ENCODE results near the gene ITSN1.
"Not testable (repeated sequence)": the region's sequence is repeated elsewhere in the genome, so short reads cannot be mapped to it uniquely, and the experiment has no call there.

ITSN1 gene

DNA sequence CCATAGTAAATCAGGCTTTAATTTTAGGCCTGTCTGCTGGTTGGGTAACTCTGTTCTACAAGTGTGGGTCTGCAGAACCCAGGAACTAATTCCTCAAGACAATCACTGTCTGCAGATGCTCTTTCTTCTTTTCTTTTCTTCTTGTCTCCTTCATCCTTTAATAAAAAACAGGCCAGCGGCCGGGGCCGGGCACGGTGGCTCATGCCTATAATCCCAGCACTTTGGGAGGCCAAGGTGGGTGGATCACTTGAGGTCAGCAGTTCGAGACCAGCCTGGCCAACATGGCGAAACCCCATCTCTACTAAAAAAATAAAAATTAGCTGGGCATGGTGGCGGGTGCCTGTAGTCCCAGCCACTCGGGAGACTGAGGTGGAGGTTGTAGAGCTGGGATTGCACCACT lies 220.9 kb downstream of the ITSN1 start:
- not testable (repeated sequence) for DNase-seq (ENCODE audit: low spot score)

DNA sequence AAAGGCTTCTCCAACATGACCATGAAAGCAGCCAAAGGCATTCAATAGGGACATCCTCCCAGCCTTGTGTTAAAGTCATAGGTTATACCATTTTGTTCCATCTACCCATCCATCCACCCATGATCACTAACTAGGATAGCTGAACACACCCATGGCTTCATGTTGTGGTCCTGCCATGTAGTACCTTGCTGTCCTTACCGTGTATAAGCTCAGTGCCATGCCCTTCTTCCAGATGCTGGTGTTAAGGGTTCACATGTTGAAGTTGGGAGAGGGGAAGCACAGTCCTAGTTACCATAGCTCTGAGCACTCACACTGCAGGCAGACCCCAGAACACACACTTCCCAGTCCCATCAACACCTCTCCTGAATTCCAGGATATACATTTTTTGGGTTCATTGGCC lies 221.8 kb downstream of the ITSN1 start:
- no peak for DNase-seq (ENCODE audit: low spot score)

DNA sequence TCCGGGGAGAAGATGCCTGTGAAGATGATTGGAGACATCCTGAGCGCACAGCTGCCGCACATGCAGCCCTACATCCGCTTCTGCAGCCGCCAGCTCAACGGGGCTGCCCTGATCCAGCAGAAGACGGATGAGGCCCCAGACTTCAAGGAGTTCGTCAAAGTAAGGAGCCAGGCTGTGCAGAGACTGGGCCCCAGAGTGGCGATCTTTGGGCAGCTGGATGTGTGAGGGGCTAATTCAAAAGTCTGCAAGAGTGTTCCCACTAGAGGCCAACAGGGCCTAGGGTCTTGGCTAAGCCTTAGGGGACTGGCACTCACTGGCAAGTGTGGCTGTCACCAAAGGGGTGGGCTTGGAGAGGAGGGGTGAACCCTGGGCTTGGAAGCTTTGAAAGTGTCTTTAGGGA lies 222.9 kb downstream of the ITSN1 start:
- no peak for DNase-seq (ENCODE audit: low spot score)

DNA sequence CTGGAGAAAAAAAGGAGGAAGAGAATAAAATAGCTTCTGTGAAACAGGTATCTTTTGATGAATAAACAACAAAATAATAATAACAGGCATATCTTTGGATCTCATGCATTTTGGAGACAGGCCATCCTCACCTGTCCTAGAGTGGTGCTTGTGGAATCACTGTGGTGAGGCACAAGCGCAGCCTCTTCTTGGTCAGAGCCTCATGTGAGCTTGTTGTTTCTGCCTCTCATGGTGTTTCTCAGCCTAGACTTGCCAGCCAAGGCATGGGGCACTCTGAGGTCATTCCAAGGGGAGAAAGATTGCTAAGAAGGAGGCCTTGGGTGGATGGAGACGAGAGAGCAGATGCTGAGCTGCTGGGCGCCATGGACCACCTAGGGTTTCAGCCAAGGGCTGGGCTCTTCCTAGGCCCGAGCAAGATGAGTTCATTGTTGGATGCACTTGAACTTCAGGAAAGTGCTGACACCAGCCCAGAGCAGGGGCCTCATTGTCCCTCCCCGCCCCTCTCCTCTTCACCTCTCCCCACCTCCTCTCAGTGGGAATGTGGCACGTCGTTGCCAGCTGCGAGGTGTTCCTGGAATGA lies 223.8 kb downstream of the ITSN1 start:
- no peak for DNase-seq (ENCODE audit: low spot score)

DNA sequence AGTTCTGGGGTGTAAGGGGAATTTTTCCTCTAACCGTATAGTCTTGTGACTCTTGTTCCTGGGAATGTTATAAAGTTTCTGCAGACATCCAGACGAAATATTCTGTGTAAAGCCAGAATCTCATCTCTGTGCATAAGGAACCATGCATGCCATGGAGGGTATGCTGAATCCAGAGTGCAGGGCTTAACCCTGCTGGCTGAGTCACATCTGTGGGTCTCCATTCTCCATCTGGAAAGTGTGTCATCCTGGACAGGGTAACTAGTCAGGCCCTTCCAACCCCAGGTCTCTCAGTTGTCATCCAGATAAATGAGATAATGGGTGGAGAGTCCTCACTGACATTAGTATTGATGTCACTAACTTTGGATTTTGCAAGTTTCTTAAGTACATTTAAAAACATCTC lies 224.5 kb downstream of the ITSN1 start:
- DNase-seq (ENCODE audit: low spot score): no peak

DNA sequence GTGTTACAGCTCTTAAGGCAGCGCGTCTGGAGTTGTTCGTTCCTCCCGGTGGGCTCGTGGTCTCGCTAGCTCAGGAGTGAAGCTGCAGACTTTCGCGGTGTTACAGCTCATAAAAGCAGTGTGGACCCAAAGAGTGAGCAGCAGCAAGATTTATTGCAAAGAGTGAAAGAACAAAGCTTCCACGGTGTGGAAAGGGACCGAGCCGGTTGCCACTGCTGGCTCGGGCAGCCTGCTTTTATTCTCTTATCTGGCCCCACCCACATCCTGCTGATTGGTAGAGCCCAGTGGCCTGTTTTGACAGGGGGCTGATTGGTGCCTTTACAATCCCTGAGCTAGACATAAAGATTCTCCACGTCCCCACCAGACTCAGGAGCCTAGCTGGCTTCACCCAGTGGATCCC lies 225.6 kb downstream of the ITSN1 start:
- DNase-seq (ENCODE audit: low spot score): not testable (repeated sequence)

DNA sequence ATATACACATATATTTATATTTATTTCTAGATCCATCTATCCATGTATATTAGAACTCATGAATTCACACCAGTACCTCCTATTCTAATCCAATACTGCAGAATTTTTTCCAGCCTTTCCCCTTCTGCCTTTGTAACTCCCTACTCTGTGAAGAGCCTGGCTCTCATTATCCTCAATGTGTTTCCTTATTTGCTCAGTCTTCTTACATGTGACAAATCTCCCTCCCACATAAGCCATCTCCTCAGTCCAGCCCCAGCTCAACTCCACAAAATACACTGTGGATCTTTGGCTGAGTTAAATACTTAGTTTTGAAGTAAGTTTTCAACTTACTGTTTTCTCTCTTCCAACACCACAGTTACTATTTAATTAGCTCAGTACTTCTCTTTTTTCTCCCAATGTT lies 227.6 kb downstream of the ITSN1 start:
- no peak for DNase-seq (ENCODE audit: low spot score)

DNA sequence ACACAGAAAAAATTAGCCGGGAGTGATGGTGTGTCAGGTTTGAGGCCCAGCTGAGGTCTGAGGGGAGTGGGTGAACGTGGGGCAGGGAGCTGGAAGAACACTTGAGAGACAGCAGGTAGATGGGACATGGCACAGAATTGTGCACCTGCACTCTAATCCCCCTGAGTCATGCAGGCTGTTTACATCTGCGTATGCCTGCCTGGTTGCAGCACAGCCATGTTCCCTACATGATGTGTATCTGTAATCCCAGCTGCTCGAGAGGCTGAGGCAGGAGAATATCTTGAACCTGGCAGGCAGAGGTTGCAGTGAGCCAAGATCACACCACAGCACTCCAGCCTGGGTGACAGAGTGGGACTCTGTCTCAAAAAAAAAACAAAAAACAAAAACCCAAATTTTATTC lies 228.5 kb downstream of the ITSN1 start:
- DNase-seq (ENCODE audit: low spot score): no peak

DNA sequence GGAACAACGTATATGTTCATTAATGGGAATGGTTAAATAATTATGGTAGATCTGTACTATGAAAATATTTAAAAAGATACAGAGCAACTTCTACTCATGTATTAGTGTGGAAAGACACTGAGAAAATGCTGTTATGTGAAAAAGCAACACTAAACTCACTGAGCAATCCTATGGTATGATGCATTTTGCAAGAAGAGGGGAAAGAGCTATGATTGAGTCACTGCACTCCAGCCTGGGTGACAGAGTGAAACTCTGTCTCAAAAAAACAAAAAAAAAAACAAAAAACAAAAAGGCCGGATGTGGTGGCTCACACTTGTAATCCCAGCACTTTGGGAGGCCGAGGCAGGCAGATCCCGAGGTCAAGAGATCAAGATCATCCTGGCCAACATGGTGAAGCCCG lies 228.9 kb downstream of the ITSN1 start:
- DNase-seq (ENCODE audit: low spot score): no peak

DNA sequence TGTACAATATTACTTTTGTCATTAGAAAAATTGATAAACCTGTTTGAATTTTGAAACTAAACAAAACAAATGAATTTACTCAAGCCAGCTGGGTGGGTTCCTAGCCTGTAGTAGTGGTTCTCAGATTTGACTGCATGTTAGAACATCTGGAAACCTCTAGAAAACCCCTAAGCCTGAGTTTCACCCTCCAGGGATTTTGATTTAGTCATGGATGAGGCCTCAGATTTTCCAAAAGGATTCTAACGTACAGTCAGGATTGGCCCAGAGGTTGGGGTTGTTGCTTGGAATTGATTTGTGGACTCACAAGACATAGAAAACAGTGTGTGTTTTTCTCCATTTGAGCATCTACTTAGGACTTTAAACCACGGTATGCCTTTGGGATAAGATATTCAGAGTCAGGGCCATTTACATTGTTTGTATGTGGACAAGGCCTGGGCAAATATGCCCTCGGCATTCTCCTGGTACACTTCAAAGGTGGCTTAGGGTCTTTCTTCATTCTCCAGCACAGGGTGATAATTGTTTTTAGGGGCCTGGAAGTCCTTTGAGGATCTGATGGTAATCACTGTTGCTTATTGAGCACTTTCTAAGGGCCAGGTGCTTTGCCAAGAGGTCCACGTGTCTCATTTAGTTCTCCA lies 230.7 kb downstream of the ITSN1 start:
- DNase-seq (ENCODE audit: low spot score): no peak

DNA sequence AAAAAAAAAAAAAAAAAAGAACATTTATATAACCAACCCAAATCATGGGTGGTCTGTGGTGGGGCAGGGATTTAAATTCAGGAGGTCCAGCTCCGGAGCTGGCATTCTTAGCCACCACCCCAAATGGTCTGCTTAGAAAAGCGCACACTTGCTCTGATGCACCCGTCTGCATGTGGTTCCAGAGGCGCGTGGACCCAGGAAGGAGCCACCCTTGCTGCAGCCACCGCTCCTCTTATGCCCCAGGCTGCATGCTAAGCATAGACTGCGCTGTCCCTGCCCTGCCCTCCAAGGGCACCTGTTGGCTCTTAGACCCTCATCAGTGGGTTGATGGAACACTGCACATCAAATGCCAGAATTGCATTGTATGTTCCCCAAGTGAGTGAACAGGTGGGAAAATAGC lies 231.9 kb downstream of the ITSN1 start:
- no peak for DNase-seq (ENCODE audit: low spot score)

DNA sequence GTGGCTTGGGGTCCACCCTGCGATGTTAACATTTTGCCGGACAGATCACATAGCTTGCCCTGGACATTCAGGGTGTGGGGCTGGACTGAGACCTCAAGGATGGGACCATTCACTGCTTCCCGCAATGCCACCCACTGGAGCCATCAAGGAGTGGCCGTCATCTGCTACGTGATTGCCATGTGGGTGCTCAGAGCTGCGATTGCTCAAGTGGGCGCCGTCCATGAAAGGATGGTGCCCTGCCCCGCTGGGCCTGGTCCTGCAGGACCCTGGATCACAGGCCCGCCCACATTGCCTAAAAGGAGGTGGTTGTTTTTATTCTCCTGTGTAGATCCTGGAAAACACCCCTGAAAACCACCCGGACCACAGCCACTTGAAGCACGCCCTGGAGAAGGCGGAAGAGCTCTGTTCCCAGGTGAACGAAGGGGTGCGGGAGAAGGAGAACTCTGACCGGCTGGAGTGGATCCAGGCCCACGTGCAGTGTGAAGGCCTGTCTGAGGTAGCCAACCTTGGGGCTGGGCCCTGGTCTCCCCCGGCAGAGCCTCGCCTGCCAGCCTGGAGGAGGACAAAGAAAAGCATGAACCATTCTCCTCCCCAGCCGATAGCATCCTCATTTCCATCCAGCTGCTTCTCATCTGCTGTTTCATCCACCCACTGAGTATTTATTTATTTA lies 232.9 kb downstream of the ITSN1 start:
- DNase-seq (ENCODE audit: low spot score): no peak

DNA sequence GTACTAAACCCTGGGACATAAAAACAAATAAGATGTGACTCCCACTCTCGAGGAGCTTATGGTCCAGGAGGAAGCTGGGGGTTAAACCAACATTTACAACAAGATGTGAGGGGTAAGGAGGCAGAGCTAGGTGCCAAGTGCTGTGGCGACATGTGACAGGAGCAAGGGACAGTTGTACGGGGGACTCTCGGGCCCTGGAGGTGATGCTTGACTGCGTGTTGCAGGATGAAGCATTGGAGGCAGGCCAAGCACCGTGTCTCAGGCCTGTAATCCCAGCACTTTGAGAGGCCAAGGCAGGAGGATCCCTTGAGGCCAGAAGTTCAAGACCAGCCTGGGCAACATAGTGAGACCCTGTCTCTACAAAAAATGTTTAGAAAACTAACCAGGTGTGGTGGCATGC lies 236.5 kb downstream of the ITSN1 start:
- no peak for DNase-seq (ENCODE audit: low spot score)

DNA sequence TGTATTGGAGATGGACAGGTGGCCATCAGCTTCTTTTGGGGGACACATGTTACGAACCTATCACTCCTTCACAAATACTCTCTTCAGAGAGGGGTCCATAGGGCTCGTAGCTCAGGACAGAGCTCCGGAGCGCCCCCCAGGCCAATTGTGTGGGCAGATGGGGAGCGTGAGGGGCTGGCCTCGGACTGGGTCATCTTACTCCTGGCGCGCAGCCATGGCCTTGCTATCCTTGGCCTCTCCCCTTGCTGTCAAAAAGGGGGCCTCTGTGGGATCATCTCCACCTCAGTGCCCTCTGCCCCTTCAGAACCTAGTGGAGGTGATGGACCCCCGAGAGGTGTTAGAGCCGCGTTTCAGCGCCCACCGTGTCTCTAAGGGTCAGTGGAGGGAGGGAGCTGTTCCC lies 238.3 kb downstream of the ITSN1 start:
- no peak for DNase-seq (ENCODE audit: low spot score)

DNA sequence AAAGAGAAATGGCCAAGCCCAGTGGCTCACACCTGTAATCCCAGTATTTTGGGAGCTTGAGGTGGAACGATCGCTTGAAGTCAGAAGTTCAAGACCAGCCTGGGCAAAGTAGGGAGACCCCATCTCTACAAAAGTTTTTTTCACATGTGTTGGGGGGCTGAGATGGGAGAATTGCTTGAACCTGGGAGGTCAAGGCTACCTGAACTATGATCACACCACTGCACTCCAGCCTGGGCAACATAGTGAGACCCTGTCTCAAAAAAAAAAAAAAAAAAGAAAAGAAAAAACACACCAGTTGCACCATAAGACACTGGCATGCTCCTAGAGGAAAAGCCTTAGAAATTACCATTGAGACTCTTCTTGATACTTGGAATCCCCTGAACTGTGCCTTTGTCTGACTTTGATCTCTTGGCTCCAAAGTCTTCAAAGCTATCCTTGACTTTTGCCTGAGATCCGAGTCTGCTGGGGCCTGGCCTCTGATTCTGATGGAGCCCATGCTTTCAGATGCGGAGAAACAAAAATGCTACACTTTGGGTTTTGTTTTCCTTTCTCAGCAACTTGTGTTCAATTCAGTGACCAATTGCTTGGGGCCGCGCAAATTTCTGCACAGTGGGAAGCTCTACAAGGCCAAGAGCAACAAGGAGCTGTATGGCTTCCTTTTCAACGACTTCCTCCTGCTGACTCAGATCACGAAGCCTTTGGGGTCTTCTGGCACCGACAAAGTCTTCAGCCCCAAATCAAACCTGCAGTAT lies 239.6 kb downstream of the ITSN1 start:
- no peak for DNase-seq (ENCODE audit: low spot score)

DNA sequence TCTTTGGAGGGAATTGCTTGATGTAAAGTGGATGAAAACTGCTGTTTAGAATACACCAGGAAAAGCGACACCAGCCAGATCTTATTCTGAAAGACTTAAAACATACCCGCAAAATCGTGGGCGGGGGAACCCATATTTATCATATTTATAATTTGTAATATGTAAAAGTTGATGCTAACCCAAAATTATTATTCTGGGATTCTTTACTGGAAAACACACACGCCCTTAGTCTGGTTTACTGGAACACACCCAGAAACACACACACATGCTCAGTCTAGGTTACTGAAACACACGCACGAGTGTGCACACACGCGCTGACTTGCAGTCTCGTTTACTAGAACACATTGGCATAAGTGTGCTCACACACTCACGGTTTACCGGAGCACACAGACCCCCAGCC lies 240.8 kb downstream of the ITSN1 start:
- no peak for DNase-seq (ENCODE audit: low spot score)

DNA sequence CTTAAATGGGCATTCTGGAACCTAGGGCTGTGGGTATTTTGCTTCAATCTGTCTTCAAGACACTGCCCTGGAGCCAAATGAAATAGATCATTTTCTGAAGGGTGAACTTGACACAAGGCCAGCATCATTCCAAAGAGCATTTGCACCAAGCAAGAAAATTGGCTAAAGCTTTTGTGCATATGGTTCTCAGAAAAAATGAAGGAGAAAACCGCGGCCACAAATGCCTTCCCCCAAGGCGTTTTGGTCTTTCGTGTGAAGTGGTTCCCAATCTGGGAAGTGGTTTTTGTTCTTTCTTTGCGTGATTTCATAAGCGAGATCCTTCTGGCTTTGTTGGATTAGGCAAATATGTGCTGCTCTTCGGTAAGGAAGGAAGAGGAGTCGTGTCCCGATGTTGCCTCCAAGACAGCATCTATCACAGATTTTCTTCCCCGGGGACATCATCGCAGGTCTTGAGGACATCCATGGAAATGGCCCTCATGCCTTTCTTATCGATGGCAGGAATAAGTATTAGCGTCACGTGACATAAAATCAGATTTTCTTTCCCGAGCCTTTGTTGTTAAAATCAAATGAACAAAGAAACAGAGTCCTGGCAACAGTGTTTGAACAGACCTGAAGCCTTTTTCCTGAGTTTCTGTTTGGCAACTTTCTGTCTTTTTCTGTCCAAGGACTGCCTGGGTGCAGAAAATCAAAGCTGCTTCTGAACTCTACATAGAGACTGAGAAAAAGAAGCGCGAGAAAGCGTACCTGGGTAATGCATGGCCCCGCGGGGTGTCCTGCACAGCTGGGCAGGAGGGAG lies 242.3 kb downstream of the ITSN1 start:
- no peak for DNase-seq (ENCODE audit: low spot score)

DNA sequence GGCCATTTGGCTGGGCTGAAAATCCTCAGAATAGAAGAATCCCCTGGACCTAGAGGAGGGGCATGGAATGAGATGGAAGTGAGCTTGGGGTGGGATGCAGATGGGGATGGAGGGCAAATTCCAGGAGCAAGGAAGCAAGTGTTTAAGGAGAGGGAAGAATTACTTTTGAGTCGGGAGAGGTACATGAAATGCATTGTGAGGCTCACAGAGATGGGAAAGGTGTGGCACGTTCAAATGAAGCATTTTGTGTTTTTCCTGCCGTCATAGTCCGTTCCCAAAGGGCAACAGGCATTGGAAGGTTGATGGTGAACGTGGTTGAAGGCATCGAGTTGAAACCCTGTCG lies 242.8 kb downstream of the ITSN1 start:
- DNase-seq (ENCODE audit: low spot score): no peak

DNA sequence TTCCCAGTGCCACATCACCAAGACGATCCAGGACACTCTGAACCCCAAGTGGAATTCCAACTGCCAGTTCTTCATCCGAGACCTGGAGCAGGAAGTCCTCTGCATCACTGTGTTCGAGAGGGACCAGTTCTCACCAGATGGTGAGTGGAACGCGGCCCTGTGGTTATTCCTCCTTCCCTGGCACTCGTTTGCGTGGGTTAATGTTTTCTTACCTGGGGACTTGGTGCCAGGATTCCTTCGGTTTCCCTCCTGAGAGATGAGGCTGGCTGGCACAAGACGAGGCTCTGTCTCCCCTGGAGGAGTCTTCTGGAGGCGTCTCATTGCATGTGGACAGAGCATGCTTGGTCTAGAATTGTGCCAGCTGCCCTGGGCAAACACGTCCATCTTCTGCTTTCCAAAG lies 244.0 kb downstream of the ITSN1 start:
- DNase-seq (ENCODE audit: low spot score): no peak

DNA sequence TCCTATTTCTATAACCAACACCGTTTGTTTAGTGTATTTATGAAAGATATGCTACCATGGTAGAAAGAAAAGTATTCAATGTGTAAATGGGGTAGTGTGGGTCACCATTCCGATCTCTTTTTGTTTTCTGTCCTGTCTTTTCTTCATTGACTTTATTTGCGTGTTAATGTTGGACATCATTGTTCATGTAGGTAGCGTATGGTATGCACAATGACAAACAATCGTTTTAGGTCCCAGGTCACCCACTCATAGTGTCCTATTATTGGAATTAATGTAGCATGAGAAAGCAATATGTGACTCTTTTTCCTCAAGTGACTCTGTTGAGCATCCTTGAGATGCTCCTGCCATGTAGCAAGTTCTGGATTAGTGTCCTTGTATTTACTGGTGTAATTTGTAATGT lies 247.9 kb downstream of the ITSN1 start:
- DNase-seq (ENCODE audit: low spot score): no peak

DNA sequence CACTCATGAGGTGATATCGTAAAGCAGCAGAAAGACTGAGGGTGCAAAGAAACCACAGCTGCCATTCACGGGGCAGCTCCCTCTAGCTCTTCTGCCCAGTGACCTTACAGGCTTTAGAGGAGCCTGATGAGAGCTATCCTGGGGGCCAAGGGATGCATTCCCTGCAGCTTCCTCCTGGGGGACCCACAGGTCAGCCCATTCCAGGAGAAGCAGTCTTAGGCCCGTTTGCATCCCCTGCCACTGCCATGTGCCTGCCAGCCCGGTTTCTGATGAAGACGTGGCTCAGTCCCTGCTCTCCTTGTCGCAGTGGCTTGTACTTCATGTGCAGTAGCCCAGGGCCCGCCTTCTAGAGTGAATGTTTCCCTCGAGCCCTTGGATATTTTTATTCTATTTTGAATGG lies 250.6 kb downstream of the ITSN1 start:
- DNase-seq (ENCODE audit: low spot score): no peak

DNA sequence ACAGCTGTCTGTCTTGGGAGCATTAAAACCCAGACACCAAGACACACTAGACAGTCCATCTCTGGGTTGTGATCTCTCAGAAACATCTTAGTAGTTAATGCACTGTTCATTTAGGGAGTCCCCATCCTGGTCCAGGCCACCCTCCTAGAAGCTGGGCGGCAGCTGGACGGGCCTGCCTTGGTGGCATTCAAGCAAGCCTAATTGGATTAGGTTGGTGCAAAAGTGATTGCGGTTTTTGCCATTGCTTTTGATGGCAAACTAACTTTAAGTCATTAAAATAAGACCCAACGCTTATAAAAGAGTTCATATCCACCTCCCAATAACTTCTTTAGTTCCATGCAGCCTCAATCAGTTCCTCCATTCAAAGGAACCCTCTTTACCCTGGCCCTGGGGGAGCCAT lies 251.6 kb downstream of the ITSN1 start:
- DNase-seq (ENCODE audit: low spot score): no peak

Measured in left forelimb (tissue), 1 donor.